H1 (cell line): ENCODE results near the gene ADM.

Experiments
- ATF3 ChIP-seq: IDR thresholded peaks from 2 replicates; pipeline ENCODE4 v1.6.1; 2011; ENCODE audit warnings: low read depth, mild to moderate bottlenecking, low read length; ENCODE audit not compliant: insufficient read depth
- BRCA1 ChIP-seq: IDR thresholded peaks from 2 replicates; pipeline ENCODE4 v1.6.1; 2012; ENCODE audit warnings: low read depth, low read length, improper control_type of control experiment
- CREB1 ChIP-seq: IDR thresholded peaks from 2 replicates; pipeline ENCODE4 v1.6.1; 2012; ENCODE audit warnings: inconsistent platforms
- CTCF ChIP-seq, 3 experiments: IDR thresholded peaks; 1 replicate in 2 of 3; 2 replicates in 1 of 3; pipeline versions ENCODE4 v1.5.1 to v1.6.1; 2011; ENCODE audit warnings: low read length in 3 of 3, mild to moderate bottlenecking in 3 of 3, inconsistent platforms in 2 of 3, low read depth in 1 of 3, moderate library complexity in 1 of 3; ENCODE audit not compliant: insufficient read depth in 1 of 3; ENCODE audit errors: control extremely low read depth in 1 of 3
- EP300 ChIP-seq, 2 experiments: IDR thresholded peaks; 1 replicate in 1 of 2; 2 replicates in 1 of 2; pipeline ENCODE4 v1.6.1; 2011 to 2012; ENCODE audit warnings: low read depth in 2 of 2, low read length in 2 of 2, mild to moderate bottlenecking in 2 of 2, borderline replicate concordance in 1 of 2, inconsistent platforms in 1 of 2, moderate library complexity in 1 of 2
- JUND ChIP-seq: IDR thresholded peaks from 2 replicates; pipeline ENCODE4 v1.6.1; 2011; ENCODE audit warnings: mild to moderate bottlenecking, improper control_type of control experiment, low read length
- MAFK ChIP-seq: IDR thresholded peaks from 2 replicates; pipeline ENCODE4 v1.6.1; 2012; ENCODE audit warnings: low read depth, mild to moderate bottlenecking, improper control_type of control experiment, low read length
- NRF1 ChIP-seq: IDR thresholded peaks from 2 replicates; pipeline ENCODE4 v1.6.1; 2011; ENCODE audit warnings: mild to moderate bottlenecking, low read depth, low read length, improper control_type of control experiment
- POLR2A ChIP-seq, 2 experiments: IDR thresholded peaks; 1 replicate in 1 of 2; 2 replicates in 1 of 2; pipeline ENCODE4 v1.6.1; 2011; ENCODE audit warnings: low read depth in 2 of 2, low read length in 2 of 2, mild to moderate bottlenecking in 2 of 2; ENCODE audit errors: control extremely low read depth in 1 of 2
- POLR2AphosphoS5 ChIP-seq: IDR thresholded peaks from 2 replicates; pipeline ENCODE4 v1.6.1; 2011; ENCODE audit warnings: low read depth, low read length
- RFX5 ChIP-seq: IDR thresholded peaks from 2 replicates; pipeline ENCODE4 v1.6.1; 2011; ENCODE audit warnings: low read depth, low read length, improper control_type of control experiment, borderline replicate concordance
- SIN3A ChIP-seq, 2 experiments: IDR thresholded peaks in 1 of 2; conservative IDR thresholded peaks in 1 of 2; 2 replicates each; pipeline ENCODE4 v1.6.1; 2011 to 2012; ENCODE audit warnings: low read length in 2 of 2, improper control_type of control experiment in 1 of 2, low read depth in 1 of 2, mild to moderate bottlenecking in 1 of 2
- SP2 ChIP-seq: IDR thresholded peaks from 2 replicates; pipeline ENCODE4 v1.6.1; 2012; ENCODE audit warnings: mild to moderate bottlenecking, low read length, inconsistent platforms
- ZNF274 ChIP-seq: IDR thresholded peaks from 2 replicates; pipeline ENCODE4 v1.7.0; 2012; ENCODE audit warnings: low read length, borderline replicate concordance; ENCODE audit errors: extremely low read depth

GRCh38 chr11:10354389-10354788 lies 49.5 kb downstream of the ADM start:
- no peak for TF ChIP-seq RFX5
- no peak for TF ChIP-seq SIN3A (conservative IDR thresholded peaks at IDR 0.05 in 1 of 2, IDR thresholded peaks at IDR 0.05 in 1 of 2; ENCODE audit: low read depth in 1 of 2, low read length in 2 of 2)
- TF ChIP-seq EP300 (IDR thresholded peaks at IDR 0.05; ENCODE audit: borderline replicate concordance in 1 of 2, low read depth in 2 of 2, low read length in 2 of 2) = no peak
- no peak for TF ChIP-seq JUND
- TF ChIP-seq BRCA1 = no peak
- no peak for TF ChIP-seq MAFK
- TF ChIP-seq CTCF (IDR thresholded peaks at IDR 0.05; ENCODE audit: control extremely low read depth in 1 of 3, insufficient read depth in 1 of 3, low read depth in 1 of 3, low read length in 3 of 3) = no peak
- TF ChIP-seq ATF3 = no peak
- TF ChIP-seq SP2 = no peak
- no peak for TF ChIP-seq CREB1
- TF ChIP-seq POLR2A (IDR thresholded peaks at IDR 0.05; ENCODE audit: control extremely low read depth in 1 of 2, low read depth in 2 of 2, low read length in 2 of 2) = no peak
- TF ChIP-seq POLR2AphosphoS5 = no peak
- TF ChIP-seq NRF1 = no peak
- TF ChIP-seq ZNF274 = no peak
